Smooth muscle cell of trachea (primary cell): ENCODE measurements around the gene FGD6. TPM values are rescaled to one million over a fixed set of nuclear protein-coding genes. Genes with fewer than 3 reads are reported as not detected.

Experiments used
- total RNA-seq: library from RNA; depleted of rRNA; stranded (reverse); fragments of >200 nt; gene quantifications from 2 replicates; pipeline ENCODE4 v1.2.1, GENCODE V29; 2014

Gene FGD6
- 6.1 and 8.9 TPM in 2 replicates for total RNA-seq

DNA sequence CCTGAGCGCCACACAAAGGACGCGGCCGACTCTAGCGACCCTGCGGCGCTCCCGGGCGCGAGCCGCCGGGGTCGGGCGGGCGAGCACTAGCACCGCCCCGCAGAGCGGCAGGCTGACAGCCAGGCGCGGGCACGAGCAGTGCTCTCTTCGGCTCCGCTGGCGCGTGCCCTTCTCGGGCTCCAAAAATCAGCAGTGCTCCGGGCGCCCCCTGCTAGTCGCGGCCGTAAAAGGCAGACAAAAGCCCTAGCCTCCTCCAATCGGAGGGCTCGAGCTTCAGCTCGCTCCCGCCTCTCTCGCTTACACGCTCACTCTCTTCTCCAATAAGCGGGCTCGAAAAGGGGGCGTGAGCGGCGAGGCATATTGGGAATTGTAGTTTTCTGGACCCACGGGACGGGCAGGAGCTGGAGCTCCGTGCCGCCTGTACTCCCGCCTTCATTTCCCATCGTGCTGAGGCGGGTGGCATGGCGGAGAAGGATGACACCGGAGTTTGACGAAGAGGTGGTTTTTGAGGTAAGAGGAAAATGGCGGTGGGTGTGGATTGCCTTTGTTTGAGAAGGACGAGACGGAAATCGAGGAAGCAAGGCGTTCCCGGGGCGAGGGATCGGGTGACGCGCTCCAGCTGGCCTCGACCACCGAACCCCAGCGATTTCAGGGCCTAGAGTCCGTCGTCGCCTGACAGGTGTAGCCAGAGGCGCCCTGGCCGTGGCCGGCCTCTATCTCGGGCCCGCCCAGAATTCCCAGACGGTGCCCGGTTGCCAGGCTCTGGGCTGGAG is at the start of gene FGD6, which contains the start of gene VEZT:
TSS of gene FGD6 (minus strand) at position 91 of the 773 bp plus-strand sequence. CDS start 227 bp downstream, outside the sequence.
TSS of gene VEZT (plus strand) at position 431 of the 773 bp plus-strand sequence. CDS start at position 475, 44 bp downstream.

DNA sequence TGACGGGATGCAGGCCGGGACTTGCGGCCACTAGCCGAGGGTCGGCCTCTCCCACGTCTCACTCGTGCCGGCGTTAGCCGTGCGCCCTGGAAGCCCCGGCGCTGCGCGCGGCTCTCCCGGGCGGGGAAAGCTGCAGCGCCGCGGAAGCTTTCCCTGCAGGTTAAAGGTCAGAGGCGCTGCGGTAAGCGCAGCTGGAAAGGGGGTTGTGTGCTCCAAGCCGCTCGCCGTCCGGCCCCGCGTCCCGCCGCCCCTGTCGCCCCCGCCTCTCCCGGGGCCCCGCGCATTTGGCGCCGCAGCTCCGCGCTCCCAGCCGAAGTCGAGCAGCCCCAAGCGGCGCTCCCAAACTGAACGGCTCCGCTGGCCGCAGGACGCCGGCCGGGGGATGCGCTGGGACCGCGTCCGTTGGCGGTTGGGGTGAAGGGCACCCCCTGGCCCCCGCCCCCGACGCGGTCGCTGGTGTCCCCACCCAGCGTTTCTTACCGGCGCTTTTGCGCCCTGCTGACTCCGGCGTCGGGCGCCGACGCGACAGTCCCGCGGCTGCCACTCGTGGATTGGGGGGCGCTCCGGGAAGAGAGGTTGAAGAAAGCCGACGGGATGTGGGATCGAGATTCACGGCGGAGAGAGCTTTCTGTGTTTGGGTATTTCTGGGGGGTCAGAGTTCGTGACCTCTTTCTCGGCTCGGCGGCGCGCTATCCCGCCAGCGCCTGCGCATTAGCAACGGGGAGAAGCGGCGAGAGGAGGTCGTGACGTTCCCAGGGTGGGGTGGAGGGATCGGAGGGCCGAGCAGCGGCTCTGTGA is 144.2 kb downstream of the FGD6 start, which contains the start of gene NR2C1:
TSS of gene NR2C1 (minus strand) at position 719 of the 798 bp plus-strand sequence. CDS start 6,234 bp downstream, outside the sequence.

Other genes with a start within 250 kb of the FGD6 start
- 53.9 and 176 TPM in 2 replicates for gene NDUFA12, start 213.8 kb downstream of the FGD6 start, total RNA-seq
- gene NR2C1, start 143.8 kb downstream of the FGD6 start, total RNA-seq = 21.0 and 28.9 TPM in 2 replicates
- gene VEZT, start 340 bp upstream of the FGD6 start, total RNA-seq = 81.2 and 107 TPM in 2 replicates